GM21381 (cell line): Measurements from ENCODE around the gene HECTD1.

Experiments used
- ATAC-seq: cut with Tn5 transposase; IDR thresholded peaks from one replicate; pipeline ENCODE4 v1.9.1; 2021; ENCODE audit warnings: mild to moderate bottlenecking, moderate library complexity; ENCODE audit not compliant: unreplicated experiment

Gene HECTD1

GRCh38 chr14:31161274-31161673 lies 46.3 kb downstream of the HECTD1 start:
- no peak for ATAC-seq

GRCh38 chr14:31159682-31160296 lies 47.8 kb downstream of the HECTD1 start:
- no peak for ATAC-seq

- ATAC-seq: no peak
Measured at GRCh38 chr14:31154956-31155355, 52.6 kb downstream of the HECTD1 start.

GRCh38 chr14:31142455-31143087 lies 65.0 kb downstream of the HECTD1 start:
- ATAC-seq: no peak

GRCh38 chr14:31139301-31139847 lies 68.2 kb downstream of the HECTD1 start:
- ATAC-seq: no peak

- ATAC-seq: no peak
Measured at GRCh38 chr14:31138301-31138700, 69.3 kb downstream of the HECTD1 start.

- no peak for ATAC-seq
Measured at GRCh38 chr14:31137214-31137889, 70.2 kb downstream of the HECTD1 start.

- no peak for ATAC-seq
Measured at GRCh38 chr14:31133133-31133532, 74.5 kb downstream of the HECTD1 start.

- ATAC-seq: no peak
Measured at GRCh38 chr14:31128601-31129526, 78.7 kb downstream of the HECTD1 start.

GRCh38 chr14:31127690-31128089 lies 79.9 kb downstream of the HECTD1 start:
- peak; percentile 84 for ATAC-seq

GRCh38 chr14:31126680-31127079 lies 80.9 kb downstream of the HECTD1 start:
- no peak for ATAC-seq

- no peak for ATAC-seq
Measured at GRCh38 chr14:31125231-31125630, 82.4 kb downstream of the HECTD1 start.

- no peak for ATAC-seq
Measured at GRCh38 chr14:31124197-31124596, 83.4 kb downstream of the HECTD1 start.

GRCh38 chr14:31122921-31123320 lies 84.7 kb downstream of the HECTD1 start:
- ATAC-seq: no peak

GRCh38 chr14:31122098-31122611 lies 85.4 kb downstream of the HECTD1 start:
- no peak for ATAC-seq

GRCh38 chr14:31118892-31119291 lies 88.7 kb downstream of the HECTD1 start:
- ATAC-seq: no peak

GRCh38 chr14:31113794-31114193 lies 93.8 kb downstream of the HECTD1 start:
- no peak for ATAC-seq

GRCh38 chr14:31110872-31111271 lies 96.7 kb downstream of the HECTD1 start:
- ATAC-seq: no peak

GRCh38 chr14:31109257-31109656 lies 98.3 kb downstream of the HECTD1 start:
- no peak for ATAC-seq

- ATAC-seq: no peak
Measured at GRCh38 chr14:31106768-31107167, 100.8 kb downstream of the HECTD1 start.

- ATAC-seq: no peak
Measured at GRCh38 chr14:31097081-31097480, 110.5 kb downstream of the HECTD1 start.
